HepG2 (cell line): ENCODE data around the gene NR5A2. TPM values are rescaled to one million over a fixed set of nuclear protein-coding genes. Genes with fewer than 3 reads are reported as not detected.

Source experiments
- ATAC-seq: fragments of 200-7000 bp; cut with Tn5 transposase; 3 replicates; pipeline ENCODE4 v1.9.1; 2020; ENCODE audit warnings: mild to moderate bottlenecking, moderate library complexity
- BruUV-seq: library from RNA; stranded (reverse); fragments of 400-500 nt; replicated peaks from 2 replicates; lab custom pipeline; 2021; lab: Mats Ljungman, UMichigan
- CTCF ChIA-PET: fragments of 300-600 bp; formaldehyde crosslinking; extraction: SDS; loops from one replicate; lab custom pipeline; 2021; ENCODE audit warnings: low total read pairs, inconsistent platforms, low intra/inter-chr PET ratio; lab: Yijun Ruan, JAX
- POLR2A ChIA-PET: fragments of 350-600 bp; sonication (Branson Sonifier 250); formaldehyde crosslinking; loops from one replicate; lab custom pipeline; 2020; ENCODE audit warnings: antibody characterized with exemption, inconsistent platforms; lab: Yijun Ruan, JAX
- DNase-seq: peaks from one replicate; pipeline ENCODE4 v3.0.0-alpha.2; 2015; ENCODE audit warnings: low spot score
- FAIRE-seq: peaks from 3 replicates; lab custom pipeline; 2011; peaks lifted over from hg19 to GRCh38; lab: Jason Lieb, UNC
- H2AFZ ChIP-seq: one replicate; pipeline ENCODE4 v1.6.1; 2011; ENCODE audit warnings: low read length, inconsistent platforms
- H3K27ac ChIP-seq: fragments of 300-600 bp; 3 replicates; pipeline ENCODE4 v1.8.0; 2011; ENCODE audit warnings: mixed run types, mild to moderate bottlenecking, mixed read lengths, low read length, inconsistent platforms; ENCODE audit not compliant: insufficient read depth; ENCODE audit errors: extremely low read length
- H3K27me3 ChIP-seq, 2 experiments: fragments of 200-600 bp in 1 of 2; 2 replicates in 1 of 2; 3 replicates in 1 of 2; pipeline versions ENCODE4 v1.6.0 to v1.8.0; 2011; ENCODE audit warnings: low read length in 2 of 2, mild to moderate bottlenecking in 2 of 2, moderate library complexity in 2 of 2, inconsistent platforms in 1 of 2; ENCODE audit not compliant: insufficient read depth in 2 of 2, control insufficient read depth in 1 of 2
- H3K36me3 ChIP-seq, 2 experiments: fragments of 200-600 bp in 1 of 2; replicated peaks in 1 of 2; 2 replicates in 1 of 2; 3 replicates in 1 of 2; pipeline versions ENCODE4 v1.5.1 to v1.8.0; 2011; ENCODE audit warnings: low read length in 2 of 2, inconsistent platforms in 1 of 2; ENCODE audit not compliant: insufficient read depth in 2 of 2, control insufficient read depth in 1 of 2
- H3K4me1 ChIP-seq: 2 replicates; pipeline ENCODE4 v1.5.1; 2012; ENCODE audit warnings: low read length, inconsistent platforms; ENCODE audit not compliant: insufficient read depth
- H3K4me2 ChIP-seq: 2 replicates; pipeline ENCODE4 v1.6.0; 2011; ENCODE audit warnings: low read depth, low read length, inconsistent platforms
- H3K4me3 ChIP-seq, 3 experiments: fragments of 200-600 bp in 1 of 3; sonication (generic), shearing (Covaris generic) in 1 of 3; replicated peaks in 1 of 3; 2 replicates each; pipeline ENCODE4 v1.5.1; 2011 to 2016; ENCODE audit warnings: low read length in 3 of 3, inconsistent platforms in 2 of 3, low read depth in 2 of 3, mild to moderate bottlenecking in 2 of 3, control low read depth in 1 of 3, mixed read lengths in 1 of 3; ENCODE audit not compliant: insufficient read depth in 1 of 3
- H3K79me2 ChIP-seq: one replicate; pipeline ENCODE4 v1.6.1; 2011; ENCODE audit warnings: low read length, inconsistent platforms; ENCODE audit not compliant: insufficient read depth
- H3K9ac ChIP-seq: 2 replicates; pipeline ENCODE4 v1.6.0; 2011; ENCODE audit warnings: mild to moderate bottlenecking, low read depth, low read length, inconsistent platforms; ENCODE audit not compliant: insufficient read depth
- H3K9me3 ChIP-seq: 2 replicates; pipeline ENCODE4 v1.5.1; 2012; ENCODE audit warnings: mild to moderate bottlenecking, low read length
- H4K20me1 ChIP-seq: 2 replicates; pipeline ENCODE4 v1.6.0; 2011; ENCODE audit warnings: inconsistent platforms, mild to moderate bottlenecking, low read length, moderate library complexity; ENCODE audit not compliant: insufficient read depth
- CHCHD3 ChIP-seq: sonication (generic); formaldehyde crosslinking; IDR thresholded peaks from 2 replicates; pipeline ENCODE4 v1.8.0; 2022; ENCODE audit warnings: mild to moderate bottlenecking, missing genetic modification reagents, moderate library complexity
- FOXP1 ChIP-seq, 2 experiments: fragments of 450-650 bp in 1 of 2; IDR thresholded peaks; 2 replicates each; pipeline ENCODE4 v1.6.1; 2017 to 2018; ENCODE audit warnings: antibody characterized with exemption in 1 of 2
- HNF4G ChIP-seq, 2 experiments: sonication (generic) in 1 of 2; formaldehyde crosslinking in 1 of 2; IDR thresholded peaks; 2 replicates each; pipeline versions ENCODE4 v1.4.0 to v1.6.1; 2011 to 2020; ENCODE audit warnings: borderline replicate concordance in 2 of 2, low read depth in 2 of 2, mild to moderate bottlenecking in 2 of 2, low read length in 1 of 2, missing genetic modification reagents in 1 of 2, moderate library complexity in 1 of 2
- HOXD1 ChIP-seq: sonication (generic); formaldehyde crosslinking; IDR thresholded peaks from 2 replicates; pipeline ENCODE4 v1.5.0; 2020; ENCODE audit warnings: missing genetic modification reagents
- ISL2 ChIP-seq: sonication (generic); formaldehyde crosslinking; IDR thresholded peaks from 2 replicates; pipeline ENCODE4 v1.5.0; 2020; ENCODE audit warnings: missing genetic modification reagents
- MEF2D ChIP-seq: sonication (generic); formaldehyde crosslinking; IDR thresholded peaks from 2 replicates; pipeline ENCODE4 v1.5.1; 2020; ENCODE audit warnings: mild to moderate bottlenecking, missing genetic modification reagents
- NFIB ChIP-seq: sonication (generic); formaldehyde crosslinking; IDR thresholded peaks from 2 replicates; pipeline ENCODE4 v1.9.0; 2021; ENCODE audit warnings: missing genetic modification reagents, mild to moderate bottlenecking, borderline replicate concordance
- NFYC ChIP-seq: IDR thresholded peaks from 2 replicates; pipeline ENCODE4 v1.6.1; 2016; ENCODE audit warnings: missing genetic modification reagents, missing compliant biosample characterization
- NR2F2 ChIP-seq: IDR thresholded peaks from 2 replicates; pipeline ENCODE4 v1.6.1; 2012; ENCODE audit warnings: low read depth, inconsistent platforms, borderline replicate concordance
- PAX8 ChIP-seq: sonication (generic); formaldehyde crosslinking; IDR thresholded peaks from 2 replicates; pipeline ENCODE4 v1.8.0; 2022; ENCODE audit warnings: mild to moderate bottlenecking, missing genetic modification reagents, borderline replicate concordance
- RFXAP ChIP-seq: sonication (generic); formaldehyde crosslinking; IDR thresholded peaks from 2 replicates; pipeline ENCODE4 v1.4.0; 2020; ENCODE audit warnings: missing genetic modification reagents, borderline replicate concordance
- SP140L ChIP-seq: sonication (generic); formaldehyde crosslinking; IDR thresholded peaks from 2 replicates; pipeline ENCODE4 v1.4.0; 2020; ENCODE audit warnings: missing genetic modification reagents, borderline replicate concordance
- SUZ12 ChIP-seq: fragments of 150-350 bp; IDR thresholded peaks from 2 replicates; pipeline ENCODE4 v1.6.1; 2014; ENCODE audit warnings: low read depth, low read length
- TOPORS ChIP-seq: sonication (generic); formaldehyde crosslinking; IDR thresholded peaks from 2 replicates; pipeline ENCODE4 v1.8.0; 2023; ENCODE audit warnings: mild to moderate bottlenecking, missing genetic modification reagents
- ZFP90 ChIP-seq: sonication (generic); formaldehyde crosslinking; IDR thresholded peaks from 2 replicates; pipeline ENCODE4 v1.8.0; 2022; ENCODE audit warnings: missing genetic modification reagents, mild to moderate bottlenecking, inconsistent platforms, borderline replicate concordance
- ZNF263 ChIP-seq: sonication (generic); formaldehyde crosslinking; IDR thresholded peaks from 2 replicates; pipeline ENCODE4 v1.4.0; 2020; ENCODE audit warnings: missing genetic modification reagents
- ZNF83 ChIP-seq: sonication (generic); formaldehyde crosslinking; IDR thresholded peaks from 2 replicates; pipeline ENCODE4 v1.4.0; 2020; ENCODE audit warnings: missing genetic modification reagents, mild to moderate bottlenecking, borderline replicate concordance
- WGBS: methylation state at CpG from one replicate; pipeline ENCODE4 v1.1.6; 2017; ENCODE audit warnings: low lambda C conversion rate; 5-methylcytosine and 5-hydroxymethylcytosine counted together
- in situ Hi-C: cut with HindIII; loops from 2 replicates; pipeline ENCODE4 v1.10.0; 2017; ENCODE audit warnings: low pct_unique_long_range_greater_than_20kb; ENCODE audit not compliant: extremely low pct_ligation_motif_present
- intact Hi-C: fragments of 100-400 bp; cut with micrococcal nuclease; formaldehyde crosslinking; loops from one replicate; pipeline ENCODE4 v1.10.0; 2022; ENCODE audit not compliant: unreplicated experiment
- polyA plus RNA-seq, 8 experiments: library from polyadenylated mRNA; depleted of rRNA in 3 of 8; stranded (reverse) in 7 of 8; unstranded in 1 of 8; fragments of >200 nt; fragmentation: Illumina TruSeq in 4 of 8; extraction: Trizol in 4 of 8; gene quantifications; 2 replicates each; pipeline versions ENCODE4 v1.2.1 to v1.2.3, GENCODE V29; 2011 to 2016; ENCODE audit warnings: low read depth in 4 of 8, missing spikeins in 1 of 8, mixed read lengths in 1 of 8; ENCODE audit not compliant: insufficient read depth in 1 of 8
- total RNA-seq, 5 experiments: library from RNA; depleted of rRNA; stranded (reverse); fragments of >200 nt; fragmentation: Illumina TruSeq; extraction: Trizol; gene quantifications; 2 replicates each; pipeline ENCODE4 v1.2.3, GENCODE V29; 2016; ENCODE audit warnings: low read depth in 1 of 5
- TF ChIP-seq, protein P1 (sequence below): sonication (generic); formaldehyde crosslinking; IDR thresholded peaks from 2 replicates; pipeline ENCODE4 v1.4.0; 2020; ENCODE audit warnings: mild to moderate bottlenecking, low read depth, missing genetic modification reagents
- TF ChIP-seq, protein P2 (sequence below): IDR thresholded peaks from 2 replicates; pipeline ENCODE4 v1.6.1; 2016; ENCODE audit warnings: missing genetic modification reagents, missing compliant biosample characterization

The NR5A2 gene
- total and polyA plus RNA-seq, 2 of the 13 experiments (the other 11 are each of a cell fraction or from before 2014, with no cell fraction given) = 0.24 to 2.8 TPM

DNA sequence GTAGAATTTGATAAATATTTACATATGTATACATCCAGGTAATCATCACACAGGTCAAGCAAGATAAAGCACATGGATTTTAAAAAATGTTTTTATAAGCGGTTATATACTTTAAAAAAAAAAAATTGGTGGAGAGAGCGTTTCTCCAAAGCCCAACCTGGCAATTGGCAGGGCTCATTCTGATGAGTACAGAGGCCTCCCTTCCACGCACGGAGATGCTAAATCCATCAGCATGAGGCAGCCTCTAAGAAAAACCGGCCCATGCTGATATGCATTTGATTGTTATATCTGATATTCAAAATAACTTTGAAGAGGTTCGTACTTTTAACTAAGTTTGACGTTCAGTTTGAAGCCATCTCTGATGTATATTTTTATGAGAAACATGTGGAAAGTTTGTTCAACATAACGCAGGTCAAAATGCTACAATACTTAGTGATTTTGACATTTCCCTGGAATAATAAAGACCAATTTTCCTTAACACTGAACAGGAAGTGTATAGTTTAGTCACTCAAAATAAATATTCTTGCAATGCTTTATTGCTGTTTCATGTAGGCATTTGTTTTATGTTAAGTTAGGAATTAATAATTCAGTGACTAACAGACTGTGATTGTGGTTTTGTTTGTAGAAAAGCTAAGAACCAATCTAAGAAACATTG, 151.7 kb downstream of the NR5A2 start:
- Histone ChIP-seq H2AFZ (no peak overlapping the region), H3K36me3 (no peaks in the 10 kb centered on the region), H3K27ac (no peak overlapping the region), H3K9ac (no peak overlapping the region), H3K27me3 (no peaks in the 10 kb centered on the region), H3K79me2 (no peaks in the 10 kb centered on the region), H3K4me1 (no peaks in the 10 kb centered on the region), H3K9me3 (no peaks in the 10 kb centered on the region), H3K4me3 (no peak overlapping the region), H3K4me2 (no peak overlapping the region), H4K20me1 (no peaks in the 10 kb centered on the region)
- DNase-seq (no peak), ATAC-seq (no peak), FAIRE-seq (no peak)
- no TSS peak for BruUV-seq
- intact Hi-C loops = no loop called here
- no peak for TF ChIP-seq RFXAP (CRISPR knock-in tag)
- TF ChIP-seq ZNF83 (CRISPR knock-in tag) = no peak
- TF ChIP-seq, protein P1, sequence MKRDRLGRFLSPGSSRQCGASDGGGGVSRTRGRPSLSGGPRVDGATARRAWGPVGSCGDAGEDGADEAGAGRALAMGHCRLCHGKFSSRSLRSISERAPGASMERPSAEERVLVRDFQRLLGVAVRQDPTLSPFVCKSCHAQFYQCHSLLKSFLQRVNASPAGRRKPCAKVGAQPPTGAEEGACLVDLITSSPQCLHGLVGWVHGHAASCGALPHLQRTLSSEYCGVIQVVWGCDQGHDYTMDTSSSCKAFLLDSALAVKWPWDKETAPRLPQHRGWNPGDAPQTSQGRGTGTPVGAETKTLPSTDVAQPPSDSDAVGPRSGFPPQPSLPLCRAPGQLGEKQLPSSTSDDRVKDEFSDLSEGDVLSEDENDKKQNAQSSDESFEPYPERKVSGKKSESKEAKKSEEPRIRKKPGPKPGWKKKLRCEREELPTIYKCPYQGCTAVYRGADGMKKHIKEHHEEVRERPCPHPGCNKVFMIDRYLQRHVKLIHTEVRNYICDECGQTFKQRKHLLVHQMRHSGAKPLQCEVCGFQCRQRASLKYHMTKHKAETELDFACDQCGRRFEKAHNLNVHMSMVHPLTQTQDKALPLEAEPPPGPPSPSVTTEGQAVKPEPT (CRISPR knock-in tag) = no peak
- TF ChIP-seq SUZ12 = no peak
- TF ChIP-seq HOXD1 = no peak
- TF ChIP-seq NFIB = no peak
- no peak for TF ChIP-seq NFYC (CRISPR knock-in tag)
- TF ChIP-seq MEF2D = no peak
- no peak for TF ChIP-seq HNF4G (IDR thresholded peaks at IDR 0.05; ENCODE audit: borderline replicate concordance, low read depth, low read length)
- TF ChIP-seq HNF4G (CRISPR knock-in tag; IDR thresholded peaks at IDR 0.05; ENCODE audit: borderline replicate concordance, low read depth) = no peak
- no peak for TF ChIP-seq ZFP90 (CRISPR knock-in tag)
- TF ChIP-seq, protein P2, sequence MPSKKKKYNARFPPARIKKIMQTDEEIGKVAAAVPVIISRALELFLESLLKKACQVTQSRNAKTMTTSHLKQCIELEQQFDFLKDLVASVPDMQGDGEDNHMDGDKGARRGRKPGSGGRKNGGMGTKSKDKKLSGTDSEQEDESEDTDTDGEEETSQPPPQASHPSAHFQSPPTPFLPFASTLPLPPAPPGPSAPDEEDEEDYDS (CRISPR knock-in tag) = no peak
- no peak for TF ChIP-seq NR2F2
- TF ChIP-seq SP140L (CRISPR knock-in tag) = no peak
- TF ChIP-seq TOPORS = no peak
- no peak for TF ChIP-seq ISL2
- no peak for TF ChIP-seq FOXP1 (IDR thresholded peaks at IDR 0.05)
- no peak for TF ChIP-seq FOXP1 (CRISPR knock-in tag; IDR thresholded peaks at IDR 0.05)
- TF ChIP-seq PAX8 (CRISPR knock-in tag) = no peak
- no peak for TF ChIP-seq CHCHD3 (CRISPR knock-in tag)
- TF ChIP-seq ZNF263 (CRISPR knock-in tag) = no peak
- in situ Hi-C loops = no loop called here
- 51% methylated on average over 8 of the region's 8 CpGs for WGBS
- ChIA-PET CTCF (no interaction called here), POLR2A (no interaction called here)
